Measurements from ENCODE around the gene CDC42EP4.
"Not testable (repeated sequence)": the region's sequence is repeated elsewhere in the genome, so short reads cannot be mapped to it uniquely, and the experiment has no call there.

The CDC42EP4 gene

GRCh38 chr17:73318836-73319235, 7.0 kb upstream of the CDC42EP4 start:
- DNase-seq: no peak

GRCh38 chr17:73318427-73318813, 6.6 kb upstream of the CDC42EP4 start:
- no peak for DNase-seq

DNA sequence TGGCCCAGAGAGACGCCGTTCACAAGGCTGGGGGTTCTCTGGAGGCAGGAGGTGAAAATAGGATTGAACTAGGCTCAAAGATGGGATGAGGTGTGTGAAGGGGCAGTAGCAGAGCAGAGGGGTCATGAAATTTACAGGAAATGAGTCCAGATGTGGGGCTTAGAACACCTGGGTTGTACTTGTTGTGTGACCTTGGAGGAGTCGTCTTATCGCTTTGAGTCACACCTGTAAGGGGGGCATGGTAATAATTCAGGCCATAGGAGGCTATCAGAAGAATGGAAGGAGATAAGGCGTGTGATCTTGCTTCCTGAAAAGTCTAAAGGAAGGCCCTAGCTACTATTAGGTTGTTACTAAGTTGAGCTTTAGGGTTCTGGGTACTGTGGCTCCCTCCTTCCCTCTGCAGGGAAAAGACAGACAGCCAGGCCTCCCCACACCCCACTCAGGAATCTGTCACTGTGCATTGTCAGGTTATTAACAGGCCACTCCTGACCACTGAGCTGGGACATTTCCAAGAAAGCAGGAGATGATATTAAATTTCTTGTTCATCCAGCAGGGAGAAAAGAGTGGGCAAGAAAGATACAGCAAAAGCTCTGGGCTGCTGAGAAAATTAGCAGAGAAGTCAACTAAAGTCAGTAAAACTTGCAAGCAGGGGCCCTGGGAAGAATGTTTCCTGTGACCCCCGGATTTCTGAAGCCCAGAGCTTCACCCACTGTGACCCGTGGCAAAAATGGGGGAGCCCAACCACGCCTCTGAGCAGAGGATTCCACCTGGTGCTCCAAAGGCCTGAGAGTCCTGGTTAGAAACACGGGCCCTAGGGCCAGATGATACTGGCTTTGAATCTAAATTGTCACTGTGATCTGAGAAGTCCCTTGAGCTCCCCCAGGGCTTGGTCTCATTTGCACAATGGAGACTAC, 6.0 kb upstream of the CDC42EP4 start:
- DNase-seq: no peak

DNA sequence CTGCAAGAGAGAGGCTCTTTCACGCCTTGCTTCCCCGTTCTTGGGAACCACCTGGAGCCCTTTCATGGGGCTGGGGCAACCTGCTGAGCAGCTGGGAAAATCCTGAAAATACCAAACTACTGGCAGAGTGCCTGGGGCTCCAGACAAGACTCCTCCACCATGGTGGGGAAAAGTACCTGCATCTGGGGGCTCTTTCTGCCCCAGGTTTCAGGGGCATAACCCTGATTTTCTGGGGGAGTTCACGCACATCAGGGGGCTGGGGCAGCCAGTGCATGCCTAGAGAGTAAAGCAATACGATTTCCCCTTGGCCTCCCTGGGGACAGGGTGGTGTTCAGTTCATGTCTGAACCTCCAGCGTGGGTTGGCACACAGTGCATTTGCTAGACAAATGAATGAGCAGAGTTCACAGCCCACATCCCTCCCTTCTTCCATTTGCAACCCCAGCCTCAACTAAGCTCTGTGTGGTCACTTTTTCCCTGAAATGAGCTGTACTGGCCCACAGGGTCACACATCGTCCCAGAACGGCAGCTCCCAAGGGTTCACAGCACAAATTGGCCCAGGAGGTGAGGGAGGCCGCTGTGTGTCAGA, 5.2 kb upstream of the CDC42EP4 start:
- no peak for DNase-seq

DNA sequence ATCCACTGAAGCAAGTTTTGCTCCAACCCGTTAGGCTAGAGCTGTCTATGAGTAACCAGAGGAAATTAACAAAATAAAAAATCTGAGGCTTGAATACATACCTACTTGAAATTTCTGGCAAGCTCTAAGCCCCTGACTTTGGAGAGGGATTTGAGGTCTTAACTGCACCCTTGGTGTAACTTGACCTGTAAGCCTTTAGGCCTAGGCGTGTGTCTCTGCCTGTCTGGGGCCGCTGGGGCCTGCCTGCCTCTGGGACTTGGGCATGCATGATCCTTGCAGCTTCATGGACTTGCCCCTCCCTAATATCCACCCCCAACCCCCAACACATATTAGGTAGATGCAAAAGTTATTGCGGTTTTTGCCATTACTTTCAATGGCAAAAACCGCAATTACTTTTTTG, 3.7 kb upstream of the CDC42EP4 start:
- DNase-seq: no peak

DNA sequence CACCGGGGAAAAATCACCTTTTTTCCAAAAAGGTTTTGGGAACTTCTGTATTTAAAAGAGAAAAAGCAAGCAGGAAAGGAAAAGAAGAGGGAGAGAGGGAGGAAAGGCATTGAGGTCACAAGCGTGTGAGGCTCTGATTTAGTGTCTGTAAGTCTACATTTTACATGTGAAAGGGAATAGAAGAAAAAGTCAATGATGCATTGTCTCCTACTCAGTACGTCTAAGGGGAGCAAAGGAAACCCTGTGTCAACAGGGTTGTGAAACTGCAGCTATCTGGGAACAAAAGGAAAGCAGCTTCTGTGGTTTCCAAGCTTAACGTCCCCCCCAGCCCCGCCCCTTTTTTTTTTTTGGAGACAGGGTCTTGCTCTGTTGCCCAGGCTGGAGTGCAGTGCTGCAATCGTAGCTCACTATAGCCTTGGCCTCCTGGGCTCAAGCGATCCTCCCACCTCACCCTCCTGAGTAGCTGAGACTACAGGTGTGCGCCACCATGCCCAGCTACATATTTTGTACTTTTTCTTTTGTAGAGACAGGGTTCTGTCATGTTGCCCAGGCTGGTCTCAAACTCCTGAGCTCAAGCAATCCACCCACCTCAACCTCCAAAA, 1.8 kb upstream of the CDC42EP4 start:
- DNase-seq: no peak

GRCh38 chr17:73312887-73313286, 1.1 kb upstream of the CDC42EP4 start:
- DNase-seq: not testable (repeated sequence)

GRCh38 chr17:73311428-73311780, 397 bp downstream of the CDC42EP4 start:
- no peak for DNase-seq

- DNase-seq: no peak
These were observed 1.8 kb downstream of the CDC42EP4 start for GRCh38 chr17:73309727-73310596.

GRCh38 chr17:73308959-73309358, 2.8 kb downstream of the CDC42EP4 start:
- not testable (repeated sequence) for DNase-seq

GRCh38 chr17:73308017-73308823, 3.6 kb downstream of the CDC42EP4 start:
- DNase-seq: peak; percentile 96

- DNase-seq: no peak
These were observed 4.7 kb downstream of the CDC42EP4 start for GRCh38 chr17:73307130-73307529.

- peak; percentile 78 for DNase-seq
These were observed 5.7 kb downstream of the CDC42EP4 start for GRCh38 chr17:73305845-73306836.

GRCh38 chr17:73304971-73305812, 6.6 kb downstream of the CDC42EP4 start:
- peak; percentile 81 for DNase-seq

GRCh38 chr17:73304438-73304837, 7.4 kb downstream of the CDC42EP4 start:
- DNase-seq: no peak

DNA sequence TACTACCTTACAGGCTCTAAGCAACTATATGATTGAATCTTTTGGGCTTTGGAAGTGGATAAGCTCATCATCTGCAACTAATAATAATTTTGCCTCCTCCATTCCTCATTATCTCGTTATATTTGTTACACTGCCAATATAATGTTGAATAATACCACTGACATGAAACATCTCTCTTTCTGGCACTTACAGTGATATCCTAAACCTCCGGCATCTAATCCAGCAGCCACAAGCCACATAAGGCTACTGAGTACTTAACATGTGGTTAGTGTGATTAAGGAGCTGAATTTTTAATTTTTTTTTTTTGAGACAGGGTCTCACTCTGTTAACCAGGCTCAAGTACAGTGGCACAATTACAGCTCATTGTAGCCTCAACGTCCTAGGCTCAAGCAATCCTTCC, 9.6 kb downstream of the CDC42EP4 start:
- no peak for DNase-seq

GRCh38 chr17:73301369-73301768, 10.4 kb downstream of the CDC42EP4 start:
- no peak for DNase-seq

GRCh38 chr17:73300392-73300791, 11.4 kb downstream of the CDC42EP4 start:
- DNase-seq: no peak

DNA sequence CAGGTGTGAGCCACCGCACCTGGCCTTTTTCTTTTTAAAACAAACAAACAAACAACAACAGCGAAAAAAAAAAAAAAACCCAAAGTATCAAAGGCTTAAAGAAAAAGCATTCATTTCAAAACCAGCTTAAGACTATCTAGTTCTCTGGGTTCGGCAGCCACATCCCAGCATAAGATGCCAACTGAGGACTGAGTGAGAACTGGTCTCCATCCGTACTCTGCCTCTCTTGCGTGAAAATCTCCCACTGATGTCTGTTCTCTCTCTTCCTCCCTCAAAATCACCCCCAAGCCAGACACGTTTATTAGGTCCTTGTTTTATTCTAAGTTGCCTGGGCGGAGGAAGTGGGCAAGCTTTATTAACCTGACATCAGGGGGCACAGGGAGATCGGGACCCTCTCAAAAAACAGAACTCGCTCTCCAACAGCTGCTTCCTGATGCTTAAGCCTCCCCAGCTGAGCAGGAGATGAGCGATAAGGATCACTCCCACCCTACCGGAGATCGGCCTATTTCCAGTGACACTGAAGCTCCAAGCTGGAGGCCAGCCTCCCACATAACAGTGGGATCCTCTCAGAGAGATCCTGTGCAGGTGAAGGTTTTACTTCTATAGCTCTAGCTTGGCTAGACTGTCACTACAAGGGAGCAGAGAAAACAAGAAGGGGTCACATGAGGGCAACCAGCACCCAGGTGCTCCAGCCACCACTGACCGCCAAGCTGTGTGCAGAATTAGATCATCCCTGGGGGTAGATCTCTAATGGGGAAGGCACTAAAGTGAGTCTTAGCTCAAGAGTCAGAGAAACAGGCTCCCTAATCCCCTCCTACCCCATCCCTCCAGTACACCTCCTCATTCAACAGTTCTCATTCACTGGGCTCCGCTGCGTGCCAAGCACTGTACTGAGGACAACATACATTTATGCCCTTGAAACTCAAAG, 13.6 kb downstream of the CDC42EP4 start:
- no peak for DNase-seq

Measured in islet precursor cell (in vitro differentiated cells).